ENCODE results near the gene SLCO2B1.

SLCO2B1 gene

DNA sequence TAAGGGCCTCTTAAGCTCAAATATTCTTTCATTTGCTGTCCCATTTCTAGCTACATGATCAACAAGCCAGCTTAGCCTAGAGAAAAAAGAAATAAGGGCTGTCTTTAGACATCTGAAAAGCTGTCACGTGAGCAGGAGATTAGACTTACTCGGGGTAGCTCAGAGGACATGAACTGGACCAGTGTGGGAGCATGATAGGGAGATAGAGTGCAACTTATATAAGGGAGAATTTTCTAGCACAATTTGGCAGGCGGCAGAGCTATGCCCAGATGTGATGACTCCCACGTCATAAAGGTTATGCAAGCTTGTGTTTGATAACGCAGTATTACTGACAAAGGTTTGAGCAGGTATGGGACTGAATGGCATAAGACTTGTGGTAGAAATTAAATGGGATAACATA, 61.5 kb downstream of the SLCO2B1 start:
- Histone ChIP-seq H3K27ac (replicated peaks) (no peak overlapping the region), H3K4me3 (replicated peaks; ENCODE audit: insufficient read depth, low read length) (no peak overlapping the region), H3K27me3 (ENCODE audit: insufficient read depth, poor library complexity, severe bottlenecking) (no peaks in the 10 kb centered on the region)
- no peak for DNase-seq (ENCODE audit: low read depth in 1 of 2, low spot score in 1 of 2)
- TF ChIP-seq CTCF (IDR thresholded peaks at IDR 0.05; ENCODE audit: insufficient read depth, low read length) (no peak), GABPA (IDR thresholded peaks at IDR 0.05; ENCODE audit: low read depth) (no peak), REST (IDR thresholded peaks at IDR 0.05; ENCODE audit: insufficient replicate concordance, low read depth) (no peak), SPI1 (IDR thresholded peaks at IDR 0.05; ENCODE audit: borderline replicate concordance, low read depth) (no peak), POLR2AphosphoS5 (IDR thresholded peaks at IDR 0.05; ENCODE audit: low read depth) (no peak)

DNA sequence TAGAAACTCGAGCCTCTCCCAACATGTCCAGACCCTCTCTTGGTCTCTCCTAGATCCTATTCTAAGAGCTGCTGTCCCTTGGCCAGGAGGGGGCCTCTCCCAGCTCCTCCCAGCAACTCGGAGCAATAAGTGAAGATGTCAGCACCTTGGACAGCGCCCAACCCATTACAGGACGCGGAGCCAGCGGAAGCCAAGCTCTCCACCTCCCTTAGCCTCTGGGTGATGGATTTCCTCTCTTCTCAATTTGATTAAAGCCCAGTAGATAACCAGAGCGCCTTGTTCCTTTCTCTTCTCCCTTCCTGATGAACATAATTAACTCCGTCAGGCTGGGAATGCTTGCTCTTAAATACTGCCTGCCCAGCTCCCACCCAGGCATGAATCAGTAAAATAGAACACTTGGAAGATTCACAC, 63.5 kb downstream of the SLCO2B1 start:
- peak; percentile 38 to 74 for DNase-seq (ENCODE audit: low read depth in 1 of 2, low spot score in 1 of 2)
- Histone ChIP-seq H3K27ac (replicated peaks) (no peak overlapping the region), H3K27me3 (ENCODE audit: insufficient read depth, poor library complexity, severe bottlenecking) (no peaks in the 10 kb centered on the region), H3K4me3 (replicated peaks; ENCODE audit: insufficient read depth, low read length) (no peak overlapping the region)
- TF ChIP-seq CTCF (IDR thresholded peaks at IDR 0.05; ENCODE audit: insufficient read depth, low read length) (peak; percentile 11), GABPA (IDR thresholded peaks at IDR 0.05; ENCODE audit: low read depth) (no peak), REST (IDR thresholded peaks at IDR 0.05; ENCODE audit: insufficient replicate concordance, low read depth) (peak; percentile 100)

DNA sequence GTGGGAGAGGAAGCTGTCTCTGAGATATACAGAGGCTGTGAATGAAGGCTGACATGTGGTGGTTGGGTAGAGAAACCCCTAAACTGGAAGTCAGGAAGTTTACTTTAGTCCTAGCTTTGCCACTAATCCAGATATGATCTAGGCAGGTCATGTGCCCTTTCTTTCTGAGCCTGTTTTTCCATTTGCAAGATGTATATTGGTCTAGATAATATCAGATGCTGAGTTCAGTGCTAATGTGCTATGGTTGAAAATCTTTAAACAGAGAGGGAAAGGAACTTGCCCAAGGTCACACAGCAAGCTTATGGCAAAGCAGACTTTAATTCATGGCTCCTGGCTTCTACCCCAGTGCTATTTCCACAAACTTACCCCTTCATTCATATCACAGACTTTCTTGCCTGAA, 63.9 kb downstream of the SLCO2B1 start:
- no peak for DNase-seq (ENCODE audit: low read depth in 1 of 2, low spot score in 1 of 2)
- TF ChIP-seq SPI1 (IDR thresholded peaks at IDR 0.05; ENCODE audit: borderline replicate concordance, low read depth), result no peak
- TF ChIP-seq REST (IDR thresholded peaks at IDR 0.05; ENCODE audit: insufficient replicate concordance, low read depth), result no peak
- Histone ChIP-seq H3K4me3 (replicated peaks; ENCODE audit: insufficient read depth, low read length) (no peak overlapping the region), H3K27me3 (ENCODE audit: insufficient read depth, poor library complexity, severe bottlenecking) (no peaks in the 10 kb centered on the region), H3K27ac (replicated peaks) (no peak overlapping the region)

GRCh38 chr11:75219869-75220268, 69.0 kb downstream of the SLCO2B1 start:
- H3K27me3 ChIP-seq (ENCODE audit: insufficient read depth, poor library complexity, severe bottlenecking), result no peaks in the 10 kb centered on the region
- H3K27ac ChIP-seq (replicated peaks), result no peak overlapping the region
- no peak for DNase-seq (ENCODE audit: low read depth in 1 of 2, low spot score in 1 of 2)
- TF ChIP-seq REST (IDR thresholded peaks at IDR 0.05; ENCODE audit: insufficient replicate concordance, low read depth), result no peak
- TF ChIP-seq SPI1 (IDR thresholded peaks at IDR 0.05; ENCODE audit: borderline replicate concordance, low read depth), result no peak
- no peak for TF ChIP-seq POLR2AphosphoS5 (IDR thresholded peaks at IDR 0.05; ENCODE audit: low read depth)
- no peak for TF ChIP-seq CTCF (IDR thresholded peaks at IDR 0.05; ENCODE audit: insufficient read depth, low read length)
- TF ChIP-seq GABPA (IDR thresholded peaks at IDR 0.05; ENCODE audit: low read depth), result no peak
- no peak overlapping the region for H3K4me3 ChIP-seq (replicated peaks; ENCODE audit: insufficient read depth, low read length)

All from HL-60 (cell line).